GM19035 (cell line): Measurements from ENCODE around the gene AUTS2.

ENCODE experiments used
- ATAC-seq: cut with Tn5 transposase; IDR thresholded peaks from one replicate; pipeline ENCODE4 v1.9.1; 2021; ENCODE audit not compliant: unreplicated experiment

Gene AUTS2

DNA sequence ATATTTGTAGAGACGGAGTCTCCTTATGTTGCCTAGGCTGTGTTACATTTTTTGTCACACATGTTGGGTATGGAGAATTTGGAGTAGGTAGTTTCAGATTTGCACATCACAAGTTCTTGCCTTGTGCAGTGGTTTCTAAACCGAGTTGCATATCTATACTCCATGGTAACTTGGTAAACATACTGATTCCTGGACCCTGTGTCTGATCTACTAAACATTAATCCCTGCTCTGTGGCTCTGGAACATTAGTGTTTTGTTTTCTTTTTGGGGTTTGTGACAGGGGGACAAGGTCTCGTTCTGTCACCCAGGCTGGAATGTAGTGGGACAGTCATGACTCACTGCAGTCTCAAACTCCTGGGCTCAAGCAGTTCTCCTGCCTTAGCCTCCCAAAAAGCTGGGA lies 24.7 kb downstream of the AUTS2 start:
- ATAC-seq, result no peak

DNA sequence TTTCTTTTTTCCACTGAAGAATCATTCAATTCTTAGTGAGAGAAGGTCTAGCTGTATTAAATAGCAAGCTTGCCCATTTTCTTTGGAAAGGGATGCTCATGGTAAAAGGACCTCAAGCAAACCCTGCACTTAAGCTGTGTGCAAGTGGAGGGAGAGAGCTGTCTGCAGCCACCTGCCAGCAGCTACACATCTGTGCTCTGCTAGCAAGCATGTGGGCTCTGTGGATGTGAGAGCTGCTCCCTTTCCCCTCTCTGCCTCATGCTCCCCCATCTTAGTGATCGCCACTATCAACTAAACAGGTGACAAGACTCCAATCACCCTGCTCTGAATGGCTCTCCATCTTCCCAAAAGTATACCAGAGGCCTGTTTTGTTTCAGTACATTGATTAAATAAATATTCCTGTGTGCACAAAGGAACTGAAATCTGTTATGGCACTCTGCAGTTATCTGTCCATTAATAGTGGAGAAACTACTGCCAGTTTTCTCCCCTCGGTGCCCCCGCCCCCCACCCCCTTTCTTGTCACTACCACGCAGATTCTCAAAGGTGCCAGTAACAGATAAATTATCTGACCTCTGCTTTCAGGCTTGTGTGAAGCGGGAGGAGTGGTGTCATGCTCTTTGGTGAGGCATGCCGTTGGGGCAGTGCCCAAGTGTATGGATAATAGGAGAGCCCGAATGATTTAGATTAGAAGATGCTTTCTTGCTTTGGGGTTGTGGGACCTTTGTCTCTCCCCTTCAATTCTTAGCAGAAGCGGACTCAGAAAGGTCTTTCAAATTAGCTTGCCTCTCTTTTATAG lies 26.4 kb downstream of the AUTS2 start:
- no peak for ATAC-seq

DNA sequence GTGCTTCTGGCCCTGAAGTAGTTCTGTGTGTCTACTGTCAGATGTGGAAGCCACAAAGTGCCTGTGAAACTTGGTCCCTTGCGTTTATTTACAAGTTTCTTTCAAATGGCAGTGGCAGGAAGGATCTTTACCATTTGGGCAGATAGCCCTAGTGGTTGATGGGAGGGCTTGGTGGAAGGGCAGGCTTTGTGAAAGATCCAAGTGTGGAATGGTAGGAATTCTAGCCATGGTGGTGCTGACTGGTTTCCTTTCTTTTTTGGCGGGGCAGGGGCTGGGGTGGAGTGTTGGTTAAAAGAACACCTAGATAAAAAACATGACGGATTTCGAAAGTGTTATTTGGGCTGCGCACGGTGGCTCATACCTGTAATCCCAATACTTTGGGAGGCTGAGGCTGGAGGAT lies 27.0 kb downstream of the AUTS2 start:
- no peak for ATAC-seq

DNA sequence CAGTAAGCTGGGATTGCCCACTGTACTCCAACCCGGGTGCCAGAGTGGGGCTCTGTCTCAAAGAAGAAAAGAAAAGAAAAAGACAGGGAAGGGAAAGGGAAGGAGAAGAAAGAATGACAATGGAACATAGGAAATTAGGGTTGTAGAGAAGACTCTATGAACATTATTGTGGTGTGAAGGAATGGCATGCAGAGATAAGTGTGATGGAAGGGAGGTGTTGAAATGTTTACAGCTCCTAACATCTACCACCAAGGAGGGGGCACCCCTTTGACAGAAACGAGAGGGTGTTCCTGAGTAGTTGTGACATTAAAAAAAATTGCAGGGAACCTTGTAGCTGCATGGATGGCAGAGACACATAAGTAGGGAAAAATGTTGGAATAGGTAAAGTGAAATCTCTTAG lies 27.5 kb downstream of the AUTS2 start:
- ATAC-seq, result no peak

DNA sequence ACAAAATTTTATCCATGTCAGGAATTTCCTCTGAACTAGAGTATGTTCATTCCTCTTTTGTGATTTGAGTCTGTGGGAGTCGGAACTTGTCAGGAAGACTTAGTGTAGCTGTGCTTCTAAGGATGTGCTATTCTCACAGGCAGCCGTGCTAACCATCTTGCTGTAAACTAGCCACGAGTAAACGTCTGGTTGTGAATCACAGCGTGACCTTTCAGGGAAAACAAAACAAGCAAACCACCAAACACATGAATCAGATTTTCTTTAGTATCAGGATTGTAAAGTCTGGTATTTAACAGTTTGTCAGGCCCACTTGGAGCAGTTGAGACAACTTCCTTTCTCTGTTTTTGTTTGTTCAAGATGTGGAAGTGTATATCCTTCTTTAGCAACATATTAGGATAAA lies 32.0 kb downstream of the AUTS2 start:
- ATAC-seq, result no peak

DNA sequence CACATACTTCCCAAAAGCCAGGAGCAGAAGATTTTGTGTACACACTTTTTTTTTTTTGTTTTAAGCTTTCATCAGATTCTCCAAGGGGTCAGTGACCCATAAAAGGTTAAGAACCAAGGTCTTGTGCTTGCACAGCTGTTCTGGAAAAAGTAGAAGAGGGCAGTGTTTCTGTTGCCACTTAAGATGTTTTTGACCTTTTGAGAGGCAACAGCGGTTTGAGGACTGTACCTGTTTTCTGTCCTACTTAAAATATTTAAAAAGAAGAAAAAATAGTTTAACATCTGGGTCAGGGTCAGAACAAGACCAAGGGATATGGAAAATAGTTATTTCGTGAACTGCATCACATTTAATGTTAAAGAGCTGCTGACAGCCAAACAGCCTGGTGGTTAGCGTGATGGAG lies 32.9 kb downstream of the AUTS2 start:
- no peak for ATAC-seq

DNA sequence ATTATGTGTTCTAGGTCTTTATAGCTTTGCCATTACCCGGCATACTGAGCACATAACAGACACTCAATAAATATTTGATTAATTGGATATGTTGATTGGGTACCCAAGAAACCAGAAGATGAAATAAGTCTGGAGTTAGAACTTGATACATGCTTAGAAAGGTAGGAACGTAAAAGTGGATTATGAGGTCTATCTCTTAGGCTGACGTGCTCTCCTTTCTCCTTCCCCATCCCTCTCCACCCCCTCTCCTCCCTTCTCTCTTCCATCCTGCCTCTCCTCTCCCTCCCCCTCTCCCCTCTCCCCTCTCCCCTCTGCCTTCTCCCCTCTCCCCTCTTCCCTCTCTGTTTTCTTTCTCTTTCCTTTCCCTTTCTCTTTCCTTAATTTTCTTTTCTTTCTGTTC lies 34.0 kb downstream of the AUTS2 start:
- ATAC-seq, result no peak

DNA sequence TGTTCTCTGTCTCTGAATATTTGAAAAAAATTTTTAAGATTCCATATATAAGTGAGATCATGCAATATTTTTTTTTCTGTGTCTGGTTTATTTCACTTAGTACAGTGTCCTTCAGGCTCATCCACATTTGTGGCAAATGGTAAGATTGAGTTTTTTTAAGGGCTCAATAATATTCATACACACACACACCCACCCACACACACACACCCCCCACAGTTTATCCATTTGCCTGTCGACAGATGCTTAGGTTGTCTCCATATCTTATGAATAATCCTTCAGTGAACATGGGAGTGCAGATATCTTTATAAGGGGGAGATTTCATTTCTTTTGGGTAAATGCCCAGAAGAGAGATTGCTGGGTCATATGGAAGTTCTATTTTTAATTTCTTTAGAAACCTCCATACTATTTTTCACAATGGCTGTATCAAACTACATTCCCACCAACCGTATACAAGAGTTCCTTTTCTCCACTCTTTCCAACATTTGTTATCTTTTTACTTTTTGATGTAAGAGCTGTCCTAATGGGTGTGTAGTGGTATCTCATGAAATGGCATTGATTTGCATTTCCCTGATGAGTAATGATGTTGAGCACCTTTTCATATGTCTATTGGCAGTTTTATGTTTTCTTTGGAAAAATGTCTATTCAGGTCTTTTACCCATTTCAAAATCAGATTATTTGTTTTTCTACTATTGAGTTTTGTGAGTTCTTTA lies 35.0 kb downstream of the AUTS2 start:
- no peak for ATAC-seq

DNA sequence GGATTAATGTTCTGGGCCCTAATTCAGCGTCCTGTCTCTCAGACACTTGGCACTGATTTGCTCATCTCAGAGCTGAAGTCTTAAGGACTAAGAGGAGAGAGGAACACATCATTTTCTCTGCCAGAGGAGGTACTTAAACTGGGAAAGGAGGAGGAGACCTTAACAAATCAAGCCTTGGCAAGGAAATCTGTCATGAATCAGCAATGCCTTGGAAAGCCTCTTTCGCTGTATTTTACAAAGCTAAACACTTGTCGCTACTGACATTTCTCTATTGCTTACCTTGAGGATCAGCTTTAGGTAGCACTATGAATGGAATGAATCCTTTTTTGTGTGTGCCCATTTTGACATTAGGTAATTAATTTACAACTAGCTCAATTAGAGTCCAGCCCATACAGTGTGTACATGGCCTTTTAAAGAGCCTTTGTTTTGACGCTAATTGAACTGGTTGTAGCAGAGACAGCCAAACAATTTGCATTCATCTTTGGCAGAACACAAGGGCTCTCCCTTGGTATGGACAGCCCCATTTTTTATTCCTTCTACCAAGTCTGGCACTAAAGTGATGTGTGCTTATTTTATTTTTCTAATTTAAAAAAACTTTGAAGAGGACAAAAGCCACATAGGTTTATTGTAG lies 37.4 kb downstream of the AUTS2 start:
- no peak for ATAC-seq

DNA sequence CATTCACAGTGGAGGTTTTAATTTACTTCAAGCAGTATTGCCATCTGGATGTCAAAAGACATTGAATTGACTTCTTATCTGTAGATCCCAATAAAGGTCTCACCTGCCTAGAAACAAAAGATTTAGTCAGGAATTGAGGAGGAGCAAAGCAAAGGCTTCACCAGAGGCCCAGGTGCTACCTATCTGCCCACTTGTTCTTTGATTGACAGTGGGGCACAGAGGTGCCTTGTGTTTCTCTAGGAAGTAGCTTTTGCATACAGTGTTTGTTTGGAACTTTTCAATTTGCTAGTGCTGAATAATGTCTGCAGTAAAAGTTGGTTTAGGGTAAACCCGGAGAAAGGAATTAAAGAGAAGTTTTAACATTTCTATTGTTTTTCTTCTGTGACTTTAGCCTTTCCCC lies 40.4 kb downstream of the AUTS2 start:
- no peak for ATAC-seq

DNA sequence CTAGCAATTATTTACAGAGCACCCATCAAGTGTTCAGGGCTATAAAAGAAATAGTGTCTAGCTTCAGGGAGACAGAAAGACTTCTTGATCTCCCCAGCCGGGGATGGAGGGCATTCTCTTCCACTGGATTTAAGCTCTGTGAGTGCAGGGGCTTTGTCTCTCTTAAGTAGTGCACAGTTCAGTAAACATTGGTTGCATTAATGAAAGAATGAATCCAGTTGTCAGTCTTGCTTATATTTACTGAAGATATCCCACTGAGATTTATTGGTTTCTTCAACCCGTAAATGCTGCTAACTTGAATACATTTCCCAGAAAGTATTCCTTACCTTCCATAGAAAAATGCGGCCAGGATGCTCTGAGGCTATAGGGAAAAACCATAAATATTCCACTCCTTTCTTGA lies 41.9 kb downstream of the AUTS2 start:
- ATAC-seq, result no peak

DNA sequence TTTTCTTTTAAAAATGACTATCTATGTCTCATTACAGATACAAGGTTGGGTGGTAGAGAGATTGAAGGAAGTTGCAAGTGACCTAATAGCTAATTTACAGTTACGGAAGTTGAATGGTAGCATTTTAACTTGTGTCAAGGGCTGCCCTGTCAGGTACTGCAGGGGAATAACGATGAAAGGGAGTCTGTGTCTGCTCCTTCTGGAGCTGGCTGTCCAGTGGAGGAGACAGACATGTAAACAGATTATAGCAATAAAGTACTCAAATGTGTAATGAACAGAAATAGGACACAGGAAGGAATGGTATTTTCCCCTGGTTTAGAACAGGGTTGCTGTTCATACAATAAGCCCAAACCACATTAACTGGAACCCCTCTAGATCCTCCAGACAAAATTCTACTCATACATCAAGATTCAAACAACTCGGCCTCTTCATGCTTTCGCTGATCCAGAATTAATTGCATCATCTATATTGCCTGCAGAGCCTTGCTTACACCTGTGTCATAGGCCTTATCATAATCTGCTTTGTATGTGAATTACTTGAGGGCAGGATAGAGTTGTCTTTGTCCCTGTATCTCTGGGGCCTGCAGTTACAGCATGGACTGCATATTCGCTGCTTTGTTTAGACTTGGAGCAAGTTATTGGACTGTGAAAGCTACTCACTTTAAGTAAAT lies 42.8 kb downstream of the AUTS2 start:
- no peak for ATAC-seq

DNA sequence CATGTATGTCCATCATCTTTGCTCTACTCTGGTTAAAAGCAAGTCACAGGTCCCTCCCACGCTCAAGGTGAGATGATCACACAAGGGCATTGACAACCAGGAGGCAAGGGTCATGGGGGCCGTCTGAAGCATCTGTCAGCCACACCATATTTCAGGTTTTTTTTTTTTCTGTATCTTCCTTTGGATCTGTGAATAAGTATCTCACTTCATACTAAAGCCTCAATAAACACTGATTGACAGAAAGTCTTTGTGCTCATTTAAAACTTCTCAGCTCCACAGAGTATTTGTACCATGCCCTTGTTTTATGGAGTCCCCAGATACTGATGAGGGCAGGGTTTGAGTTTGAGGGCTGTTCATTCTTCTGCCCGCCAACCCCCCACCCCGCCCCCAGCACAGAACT lies 45.0 kb downstream of the AUTS2 start:
- no peak for ATAC-seq

DNA sequence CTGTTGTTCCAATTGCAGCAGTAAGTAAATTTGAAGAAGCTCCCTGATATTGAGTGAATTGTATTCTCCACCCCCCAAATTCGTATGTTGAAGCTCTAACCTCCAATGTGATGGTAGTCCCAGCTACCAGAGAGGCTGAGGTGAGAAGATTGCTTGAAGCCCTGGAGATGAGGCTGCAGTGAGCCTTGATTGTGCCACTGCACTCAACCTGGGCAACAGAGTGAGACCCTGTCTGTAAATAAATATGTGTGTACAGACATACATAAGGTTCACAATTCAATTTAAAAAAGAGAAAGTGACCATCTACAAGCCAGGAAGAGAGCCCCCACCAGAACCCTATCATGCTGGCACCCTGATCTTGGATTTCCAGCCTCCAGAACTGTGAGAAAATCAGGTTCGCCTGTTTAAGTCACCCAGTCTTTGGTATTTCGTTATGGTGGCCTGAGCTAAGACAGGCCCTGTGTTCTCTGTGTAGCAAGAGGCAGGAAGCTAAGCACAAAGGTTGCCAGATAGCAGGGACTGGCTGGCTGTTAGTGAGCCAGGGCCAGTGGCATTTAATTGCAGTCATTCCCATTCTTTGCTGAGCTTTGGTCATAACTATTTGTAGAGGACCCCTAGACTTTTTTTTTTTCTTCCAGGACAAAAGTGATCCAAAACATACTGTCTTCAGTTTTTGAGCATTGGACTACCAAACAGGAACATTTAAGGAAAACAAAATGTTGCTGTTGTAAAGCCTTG lies 45.6 kb downstream of the AUTS2 start:
- no peak for ATAC-seq

DNA sequence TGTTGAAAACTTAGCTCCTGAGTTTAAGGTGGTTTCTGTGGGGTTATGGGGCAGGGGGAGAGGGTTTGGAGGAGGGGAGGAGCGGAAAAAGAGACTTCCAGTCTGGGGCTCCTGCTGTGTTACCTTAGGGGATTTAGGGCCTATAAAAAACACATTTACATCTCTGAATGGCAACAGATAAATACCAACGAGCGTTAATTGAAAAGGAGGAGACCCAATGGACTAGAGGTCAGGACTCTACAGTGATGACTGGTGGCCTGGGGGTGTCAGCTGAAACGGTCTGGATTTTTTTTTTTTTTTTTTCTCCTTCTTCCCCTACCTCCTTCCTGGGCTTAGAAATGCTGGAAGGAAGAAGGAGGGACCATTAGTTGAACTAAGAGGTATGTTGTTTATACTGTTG lies 47.4 kb downstream of the AUTS2 start:
- ATAC-seq, result no peak

DNA sequence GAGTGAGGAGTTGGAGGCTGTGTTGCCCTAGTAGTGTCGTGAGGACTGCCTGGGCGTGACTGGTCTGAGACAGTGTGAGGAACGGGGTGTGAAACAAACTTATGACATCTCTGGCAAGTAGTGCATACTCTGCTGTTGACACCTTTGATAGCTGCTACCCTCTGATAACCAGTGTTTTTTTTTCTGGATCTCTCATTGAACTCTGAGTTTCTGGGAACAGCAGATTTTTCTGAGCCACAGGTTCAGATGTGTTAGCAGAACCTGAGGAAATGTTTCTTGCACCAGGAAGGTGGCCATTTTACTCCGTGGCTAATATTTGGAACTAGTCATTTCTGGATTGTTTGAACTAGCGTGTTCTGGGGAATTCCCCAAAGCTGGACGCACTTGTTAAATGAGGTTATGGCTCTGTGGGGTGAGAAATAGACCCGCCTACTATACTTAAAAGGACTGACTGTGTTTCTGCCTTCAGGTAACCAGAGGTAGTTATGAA lies 52.9 kb downstream of the AUTS2 start:
- ATAC-seq, result peak; percentile 85

DNA sequence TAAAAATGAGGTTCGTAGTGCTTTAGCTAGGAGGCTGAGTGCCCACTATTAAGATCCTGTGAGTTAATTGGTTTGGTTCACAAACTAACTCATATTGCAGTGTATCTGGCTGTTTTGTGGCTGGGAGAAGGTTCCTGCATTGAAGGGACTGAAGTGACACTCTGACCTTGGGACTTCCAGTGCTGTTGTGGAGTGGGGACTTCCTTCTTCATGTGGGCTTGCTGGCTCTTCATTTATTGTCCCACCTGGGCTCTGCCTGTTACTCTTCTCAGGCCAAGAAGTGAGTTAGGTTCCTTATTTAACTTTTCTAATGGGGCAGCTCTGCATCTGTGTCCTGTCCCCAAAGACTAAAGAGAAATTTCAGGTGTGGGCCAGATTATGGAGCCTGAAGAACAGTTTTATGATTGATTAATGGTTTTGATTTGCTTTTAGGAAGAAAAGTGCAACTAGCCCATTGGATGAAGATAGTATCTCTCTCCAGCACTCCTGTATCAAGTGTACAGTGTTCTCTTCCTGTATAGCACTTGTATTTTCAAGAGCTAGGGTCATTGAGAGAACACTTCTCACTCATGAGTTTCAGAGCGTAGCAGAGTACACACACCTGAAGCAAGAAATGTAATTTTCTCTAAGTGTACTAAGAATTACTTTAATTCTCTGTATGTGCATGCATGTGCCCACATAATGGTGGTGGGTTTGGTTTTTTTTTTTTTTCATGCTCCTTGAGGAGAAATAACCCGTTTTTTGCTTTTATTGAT lies 54.8 kb downstream of the AUTS2 start:
- ATAC-seq, result no peak

DNA sequence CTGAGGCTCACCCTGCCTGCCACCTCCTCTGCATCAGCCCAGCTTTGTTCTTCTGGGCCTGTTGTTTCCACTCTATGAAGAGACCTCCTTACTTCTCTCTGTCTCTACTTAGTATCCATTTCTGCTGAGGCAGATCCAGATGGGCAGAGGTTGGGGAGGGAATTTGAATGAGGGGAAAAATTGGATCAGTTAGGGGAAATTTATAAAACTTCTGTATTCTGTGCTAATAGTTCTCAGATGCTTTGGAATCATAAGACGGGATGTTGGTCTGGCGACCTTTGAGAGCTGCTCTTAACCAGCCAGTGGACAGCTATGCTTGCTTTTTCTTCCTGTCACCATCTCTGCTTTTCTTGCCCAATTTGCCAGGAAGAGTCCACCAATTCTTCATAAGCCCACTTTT lies 55.5 kb downstream of the AUTS2 start:
- ATAC-seq, result no peak

DNA sequence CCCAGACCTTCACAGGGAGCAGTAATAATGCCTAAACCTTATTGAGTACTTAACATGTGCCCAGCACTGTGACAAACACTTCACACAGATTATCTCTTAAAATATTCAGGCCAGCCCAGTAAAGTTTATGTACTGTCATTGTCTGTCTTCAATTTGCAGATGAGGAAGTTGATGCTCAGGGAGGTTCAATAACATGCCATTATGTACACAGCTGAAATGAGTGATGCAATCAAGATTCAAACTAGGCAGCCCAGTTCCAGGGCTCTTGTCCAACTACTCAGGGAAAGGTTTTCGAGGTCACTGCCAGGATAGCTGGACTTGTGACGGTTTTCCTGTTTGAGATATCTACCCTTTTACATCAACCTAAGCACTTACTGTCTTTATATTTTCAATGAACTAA lies 56.1 kb downstream of the AUTS2 start:
- ATAC-seq, result no peak
